Left renal pelvis (tissue), 4 donors: Measurements from ENCODE around the gene SERGEF. TPM values are rescaled to one million over a fixed set of nuclear protein-coding genes. Genes with fewer than 3 reads are reported as not detected.

Source experiments
- DNase-seq, 4 donors: peaks; one replicate each; pipeline ENCODE4 v3.0.0-alpha.2; 2013; ENCODE audit warnings: low read depth in 4 of 4, low spot score in 3 of 4
- polyA plus RNA-seq, 4 donors: library from polyadenylated mRNA; unstranded; fragments of 120-200 nt; gene quantifications; one replicate each; pipeline ENCODE4 v1.2.1, GENCODE V29; 2013; ENCODE audit not compliant: insufficient read length in 4 of 4

Gene SERGEF
- polyA plus RNA-seq: 10 to 100 TPM; 11.0 to 20.1 (median 18.7) TPM

DNA sequence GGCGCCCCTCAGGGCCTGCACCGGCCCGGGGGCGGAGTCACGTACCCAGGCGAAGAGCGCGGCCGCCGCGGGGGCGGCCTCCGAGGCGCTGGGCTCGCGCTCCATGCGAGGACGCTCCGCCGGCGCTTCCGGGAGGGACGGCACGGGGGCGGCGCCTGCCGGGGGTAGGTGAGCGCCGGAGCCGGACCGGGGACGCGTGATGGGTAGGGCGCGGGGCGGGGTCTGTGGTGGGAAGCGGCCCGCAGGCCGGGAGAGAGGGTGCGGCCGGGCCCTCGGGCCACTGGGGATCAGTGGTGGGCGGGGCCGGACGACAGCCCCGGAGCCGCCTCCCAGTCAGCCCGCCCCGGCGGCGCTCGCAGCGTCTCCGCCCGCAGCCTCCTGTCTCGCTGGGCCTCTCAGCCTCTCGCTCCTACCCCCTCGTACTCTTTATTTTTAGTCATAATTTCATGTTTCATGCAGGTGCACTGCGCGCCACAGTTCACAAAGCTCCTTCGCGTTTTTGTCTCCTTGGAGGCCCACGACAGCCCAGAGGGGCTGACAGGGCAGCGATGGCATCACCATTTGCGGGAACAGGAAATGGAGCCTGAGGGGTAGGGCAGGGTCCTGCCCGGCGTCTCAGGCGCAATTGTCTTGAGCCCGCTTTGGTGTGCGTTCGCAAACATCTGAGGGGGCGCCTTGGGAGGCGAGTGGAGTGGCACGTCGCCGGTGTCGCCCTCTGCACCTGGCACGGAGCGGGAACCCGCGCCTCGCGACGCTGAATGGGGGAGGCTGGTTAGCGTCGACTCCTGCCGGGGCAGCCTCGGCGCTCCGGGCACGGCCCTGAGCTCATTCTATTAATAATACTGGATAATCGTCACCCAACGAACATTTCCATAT lies at the start of gene SERGEF:
SERGEF (minus strand) TSS at position 142 of the 876 bp plus-strand sequence; CDS start at position 105, 37 bp downstream.
- DNase-seq: peak; percentile 35 to 69 (median 63)

DNA sequence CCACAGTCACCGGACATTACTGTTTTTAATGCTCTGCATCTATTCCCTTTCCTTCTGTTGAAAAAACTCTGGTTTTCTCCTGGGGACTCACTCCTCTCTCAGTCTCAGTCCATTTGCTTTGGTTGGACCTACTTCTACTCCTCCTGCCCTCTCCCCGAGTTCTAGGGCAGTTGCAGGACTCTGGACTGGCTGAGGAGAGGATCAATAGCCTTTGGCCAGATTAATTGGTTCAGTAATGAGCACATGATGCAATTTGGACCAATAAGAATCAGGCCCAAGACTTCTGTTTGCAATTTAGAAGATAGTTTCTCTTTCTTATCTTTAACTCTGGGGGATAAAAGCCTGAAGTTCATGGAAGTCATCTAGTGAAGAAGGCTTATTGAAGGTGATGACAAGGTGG lies 48.5 kb upstream of the SERGEF start:
- DNase-seq: no peak

DNA sequence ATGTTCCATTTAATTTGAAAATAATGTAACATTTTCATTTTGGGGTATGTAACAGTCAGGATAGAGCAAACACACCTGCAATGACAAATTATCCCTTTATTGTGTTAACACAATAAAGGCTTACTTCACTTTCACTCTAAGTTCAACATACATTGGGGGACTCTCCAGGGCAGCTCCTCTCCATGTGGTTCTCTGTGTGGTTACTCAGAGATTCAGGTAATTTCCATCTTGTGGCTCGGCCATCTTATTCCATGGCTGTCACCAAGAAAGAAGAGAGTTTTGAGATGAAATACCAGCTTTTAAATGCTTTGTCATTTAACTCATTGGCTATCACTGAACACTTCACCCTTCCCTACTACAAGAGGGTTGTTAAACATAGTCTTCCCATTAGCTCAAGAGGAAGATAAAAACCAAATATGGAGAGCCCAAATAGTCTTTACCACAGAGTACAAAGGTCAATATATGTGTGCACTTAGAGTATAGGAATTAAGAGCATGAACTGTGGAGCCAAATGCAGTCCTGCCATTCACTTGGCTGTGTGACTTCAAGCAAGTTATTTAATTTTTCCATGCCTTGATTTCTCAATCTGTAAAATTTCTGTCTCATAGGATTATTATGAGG lies 43.8 kb upstream of the SERGEF start:
- DNase-seq: no peak

DNA sequence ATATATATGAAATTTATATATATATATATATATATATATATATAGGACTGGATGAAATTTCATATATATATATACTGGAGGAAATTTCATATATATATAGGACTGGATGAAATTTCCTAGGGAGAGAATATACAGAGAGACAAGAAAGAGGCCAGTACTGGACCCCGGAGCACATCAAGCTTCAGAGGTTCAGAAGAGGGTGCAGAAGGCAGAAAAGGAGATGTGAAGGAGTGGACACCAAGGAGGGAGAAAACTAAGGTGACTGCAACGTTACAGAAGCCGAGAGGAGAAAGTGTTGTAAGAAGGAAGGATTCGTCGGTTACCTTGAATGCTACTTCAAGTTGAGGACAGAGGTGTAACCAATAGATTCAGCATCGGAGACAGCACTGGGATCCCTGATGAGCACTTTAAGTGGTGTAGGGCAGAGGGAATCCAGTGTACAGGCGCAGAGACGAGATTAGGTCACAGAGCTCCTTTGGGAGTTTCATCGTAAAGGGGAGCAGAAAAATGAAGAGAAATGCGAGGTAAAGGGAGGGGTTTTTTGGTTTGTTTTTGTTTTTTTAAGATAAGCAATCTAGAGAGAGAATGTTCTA lies 41.8 kb upstream of the SERGEF start:
- no peak for DNase-seq

DNA sequence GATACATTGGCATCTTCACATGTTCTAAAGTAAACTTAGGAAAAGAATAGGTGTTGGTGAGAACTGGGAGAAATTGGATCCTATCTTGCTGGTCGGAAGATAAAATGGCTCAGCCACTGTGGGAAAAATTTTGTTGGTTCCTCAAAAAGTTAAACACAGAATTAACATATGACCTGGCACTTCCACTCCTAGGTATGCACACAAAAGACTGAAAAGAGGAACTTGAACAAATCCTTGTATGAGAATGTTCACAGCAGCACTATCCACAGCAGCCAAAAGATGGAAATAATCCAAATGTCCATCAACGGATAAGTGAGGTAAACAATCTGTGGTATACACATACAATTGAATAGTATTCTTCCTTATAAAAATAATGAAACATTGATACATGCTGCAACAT lies 38.0 kb upstream of the SERGEF start:
- no peak for DNase-seq

DNA sequence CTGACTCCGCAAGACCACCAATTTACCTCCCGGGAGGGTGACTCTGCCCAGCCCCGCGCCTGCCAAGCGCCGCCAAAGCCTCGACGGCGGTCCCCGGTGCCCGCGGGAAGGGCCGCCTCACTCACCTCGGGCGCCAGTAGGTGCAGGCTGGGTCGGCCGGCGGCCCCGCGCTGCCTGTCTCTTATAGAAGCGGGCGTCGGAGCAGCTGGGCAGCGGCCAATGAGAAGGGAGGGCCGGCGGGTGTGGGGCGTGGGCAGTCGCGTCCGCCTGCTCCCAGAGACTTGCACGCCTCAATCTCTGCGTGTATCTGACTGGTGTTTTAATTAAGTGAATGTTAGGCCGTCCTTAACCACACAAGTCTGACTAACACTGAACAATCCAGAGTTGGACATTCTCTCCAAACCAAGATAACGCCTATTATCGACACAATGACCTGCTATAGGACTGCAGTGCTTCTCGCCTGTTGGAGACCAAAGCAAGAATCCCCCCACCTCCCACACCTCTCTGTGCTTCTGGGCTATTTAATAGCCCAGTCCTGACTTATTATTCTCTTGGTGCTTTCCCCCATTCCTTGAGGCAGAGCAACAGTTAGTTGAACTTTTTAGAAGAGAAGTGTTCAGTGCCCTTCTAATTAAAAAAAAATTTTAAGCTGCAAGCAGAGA lies 33.4 kb upstream of the SERGEF start, which contains the start of gene TPH1:
TPH1 (minus strand) TSS at position 154 of the 662 bp plus-strand sequence. CDS start 5,507 bp downstream, outside the sequence.
- DNase-seq: no peak

DNA sequence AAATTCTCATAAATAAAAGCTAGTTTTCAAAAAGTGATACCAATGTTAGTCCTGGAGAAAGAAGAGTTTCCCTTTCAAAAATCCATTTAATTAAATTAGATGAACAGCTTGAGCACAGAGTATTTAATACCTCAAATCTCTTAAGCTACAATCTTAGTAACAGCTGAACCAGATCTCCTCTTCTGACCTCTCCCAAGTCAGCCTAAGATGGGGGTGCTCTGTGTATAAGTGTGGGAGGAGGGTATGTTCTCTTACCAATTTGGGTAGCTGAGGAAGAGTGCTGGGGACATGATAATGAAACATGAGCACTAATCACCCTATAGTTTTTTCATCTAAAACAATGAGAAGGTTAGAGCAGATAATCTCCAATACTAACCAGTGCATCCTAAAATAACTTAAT lies 23.6 kb upstream of the SERGEF start:
- DNase-seq: no peak

DNA sequence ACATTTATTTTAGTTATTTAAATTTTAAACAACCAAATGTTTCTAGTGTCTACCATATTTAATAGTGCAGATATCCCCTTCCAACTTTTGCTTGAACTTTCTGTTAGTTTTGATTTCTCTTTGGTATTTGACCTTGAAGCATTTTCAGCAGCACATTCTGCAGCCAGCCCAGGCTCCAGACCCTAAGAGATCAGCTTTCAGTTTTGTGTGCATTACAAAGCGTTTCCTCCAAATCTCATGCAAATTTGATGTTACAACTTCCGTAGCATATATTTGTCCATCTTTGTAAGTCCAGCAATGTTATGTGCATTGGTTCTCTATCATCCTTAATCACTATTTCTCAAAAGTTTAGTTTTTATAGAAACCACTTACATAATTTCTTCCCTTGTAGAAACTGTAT lies 14.6 kb upstream of the SERGEF start:
- DNase-seq: no peak

DNA sequence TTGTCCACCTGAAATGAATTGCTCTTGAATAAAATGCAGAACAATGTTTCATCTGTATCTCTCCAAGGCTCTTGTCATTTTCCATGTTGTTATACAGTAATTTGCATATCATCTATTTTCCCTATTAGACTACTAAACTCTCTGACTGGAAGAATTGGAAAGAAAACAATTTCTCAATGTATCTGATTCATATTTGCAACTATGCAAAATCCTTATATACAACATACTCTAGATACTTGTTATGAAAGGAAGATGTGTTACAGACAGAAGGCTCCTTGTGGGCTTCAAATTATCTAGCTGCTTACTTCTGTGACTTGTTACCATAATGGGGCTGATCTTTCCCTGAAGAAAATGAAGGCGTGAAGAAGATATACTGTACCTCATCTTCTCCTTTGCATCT lies 9.6 kb upstream of the SERGEF start:
- DNase-seq: no peak

DNA sequence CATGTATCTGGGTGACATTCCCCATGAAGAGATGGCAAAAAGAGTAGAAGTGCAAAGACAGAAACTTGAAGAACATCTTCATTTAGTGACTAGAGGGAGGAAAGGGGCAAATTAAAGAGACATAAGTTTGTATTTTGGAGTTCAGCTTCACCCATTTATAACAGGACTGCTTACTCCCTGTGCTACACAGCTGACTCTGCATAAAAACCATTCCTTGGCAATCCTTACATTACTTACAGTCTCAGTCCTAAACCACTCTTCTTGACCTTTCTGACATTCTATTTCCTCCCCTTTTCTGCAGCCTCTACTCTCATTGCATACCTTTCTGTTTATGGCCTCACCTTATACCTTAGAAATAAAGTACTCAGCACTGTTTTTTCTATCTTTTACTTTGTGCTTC lies 6.8 kb upstream of the SERGEF start:
- DNase-seq: no peak

DNA sequence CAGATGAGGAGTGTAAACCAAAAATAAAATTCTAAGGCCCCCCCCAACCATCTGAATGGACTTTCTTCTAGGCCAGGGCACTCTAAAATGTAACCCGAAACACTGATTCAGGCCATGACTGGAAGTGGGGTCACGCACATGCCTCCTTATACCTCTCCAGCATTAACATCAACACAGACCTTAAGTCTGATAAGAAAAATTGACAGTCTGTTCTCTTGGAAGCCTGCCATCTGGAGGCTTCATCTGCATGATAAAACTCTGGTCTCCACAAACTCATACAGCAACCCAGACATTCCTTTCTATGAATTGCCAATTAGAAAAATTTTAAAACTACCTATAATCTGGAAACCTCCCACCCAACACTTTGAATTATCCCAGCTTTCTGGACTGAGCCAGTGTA lies 3.9 kb upstream of the SERGEF start:
- no peak for DNase-seq

DNA sequence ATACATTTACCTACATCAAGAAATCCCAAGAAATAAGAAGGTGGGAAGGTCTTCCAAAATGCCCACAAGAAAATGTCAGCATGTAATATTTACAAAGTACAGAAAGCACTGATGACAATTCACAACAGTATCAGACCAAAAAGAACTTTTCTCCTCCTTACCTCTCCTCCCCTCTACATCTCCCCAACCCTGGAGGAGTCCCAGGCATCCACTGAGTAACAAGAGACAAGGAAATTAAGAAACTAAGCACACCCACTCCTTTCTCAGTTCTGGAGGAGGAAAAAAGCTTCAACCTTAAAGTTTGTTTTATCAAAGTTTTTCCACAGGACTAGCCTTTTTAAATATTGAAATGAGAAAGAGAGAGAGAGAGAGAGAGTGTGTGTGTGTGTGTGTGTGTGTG lies 2.0 kb upstream of the SERGEF start:
- no peak for DNase-seq

DNA sequence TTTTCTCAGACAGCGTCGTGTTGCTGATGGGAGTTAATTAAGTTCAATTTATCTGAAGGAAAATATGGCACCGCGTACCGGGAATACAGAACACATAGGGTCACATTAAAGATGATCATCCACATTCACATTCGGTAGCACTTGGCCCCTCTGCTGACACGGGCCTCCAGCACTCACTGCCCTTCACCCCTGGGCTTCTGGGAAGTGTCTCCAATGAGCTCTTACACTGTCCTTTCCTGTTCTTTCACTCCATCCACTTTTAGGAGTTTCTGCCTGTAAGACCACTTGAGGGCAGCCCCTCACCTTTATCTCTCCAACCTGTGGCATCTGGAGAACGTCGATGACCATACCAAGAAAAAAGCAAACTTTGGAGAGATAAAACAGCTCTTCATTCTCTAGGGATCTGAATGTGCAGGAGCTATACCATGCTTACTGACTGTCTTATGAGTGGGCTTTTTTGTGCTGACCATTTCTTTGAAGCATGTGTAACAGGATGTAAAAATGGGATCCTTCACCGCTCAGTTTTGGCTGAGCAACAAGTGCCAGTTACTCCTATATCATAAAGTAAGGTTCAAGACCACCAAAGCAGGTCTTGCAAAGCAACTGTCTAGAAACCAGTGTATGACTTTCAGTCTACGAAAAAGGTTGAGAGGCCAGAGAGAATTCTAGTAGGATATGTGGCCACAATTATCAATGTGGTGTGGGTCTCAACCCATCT lies 1.1 kb upstream of the SERGEF start:
- DNase-seq: no peak

DNA sequence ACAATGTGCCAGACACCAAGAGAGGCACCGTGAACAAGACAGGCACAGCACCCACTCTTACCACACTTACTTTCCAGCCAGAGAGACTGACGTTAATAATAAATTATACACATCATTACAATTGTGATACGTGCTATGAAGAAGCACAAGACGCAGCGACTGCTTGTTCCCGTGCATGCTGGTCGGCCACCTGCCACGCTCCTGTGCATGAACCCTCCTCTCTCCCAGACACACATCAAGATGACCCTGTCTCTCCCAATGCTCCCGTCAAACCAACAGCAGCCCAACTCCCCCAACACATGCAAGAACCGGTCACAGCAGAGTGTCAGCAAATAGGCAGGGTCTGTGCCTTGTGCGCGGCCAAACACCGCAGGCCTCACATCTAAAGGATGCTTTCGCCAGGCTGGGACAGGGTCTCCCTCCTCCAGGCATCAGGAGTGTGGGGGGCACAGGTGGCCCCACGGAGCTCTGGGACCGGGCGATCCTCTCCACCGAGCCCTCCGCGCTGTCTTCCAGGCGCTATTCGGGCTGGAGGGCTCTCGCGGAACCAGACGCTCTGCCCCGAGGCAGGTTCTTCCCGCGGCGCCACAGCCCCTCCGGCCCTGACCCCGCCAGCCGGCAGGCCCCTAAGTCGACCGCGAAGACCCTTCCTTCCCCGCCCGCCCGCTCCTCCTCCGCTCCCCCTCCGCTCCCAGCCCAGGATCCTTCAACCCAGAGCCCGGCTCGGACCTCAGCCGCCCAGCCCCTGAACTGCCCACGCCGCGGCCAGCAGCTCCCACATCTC lies 533 bp downstream of the SERGEF start:
- DNase-seq: peak in 1 of 4 donors; percentile 7

DNA sequence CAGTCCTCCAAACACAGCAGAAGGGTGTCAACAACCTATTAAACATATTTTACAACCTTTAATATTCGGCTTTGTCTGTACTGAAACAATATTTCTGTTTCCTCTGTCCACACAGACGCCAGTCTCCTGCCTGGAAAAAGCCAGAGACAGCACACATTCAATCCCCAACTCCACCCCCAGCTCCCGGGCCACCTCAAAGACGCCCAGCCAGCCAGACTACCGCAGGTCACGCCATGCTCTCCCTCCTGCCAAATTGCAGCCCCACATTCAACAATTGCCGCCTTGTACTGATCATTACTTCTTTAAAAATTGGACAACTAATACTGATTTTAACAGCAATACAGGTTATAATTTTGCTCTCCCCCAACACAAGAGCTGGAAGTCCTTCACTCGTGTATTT lies 1.2 kb downstream of the SERGEF start:
- no peak for DNase-seq

DNA sequence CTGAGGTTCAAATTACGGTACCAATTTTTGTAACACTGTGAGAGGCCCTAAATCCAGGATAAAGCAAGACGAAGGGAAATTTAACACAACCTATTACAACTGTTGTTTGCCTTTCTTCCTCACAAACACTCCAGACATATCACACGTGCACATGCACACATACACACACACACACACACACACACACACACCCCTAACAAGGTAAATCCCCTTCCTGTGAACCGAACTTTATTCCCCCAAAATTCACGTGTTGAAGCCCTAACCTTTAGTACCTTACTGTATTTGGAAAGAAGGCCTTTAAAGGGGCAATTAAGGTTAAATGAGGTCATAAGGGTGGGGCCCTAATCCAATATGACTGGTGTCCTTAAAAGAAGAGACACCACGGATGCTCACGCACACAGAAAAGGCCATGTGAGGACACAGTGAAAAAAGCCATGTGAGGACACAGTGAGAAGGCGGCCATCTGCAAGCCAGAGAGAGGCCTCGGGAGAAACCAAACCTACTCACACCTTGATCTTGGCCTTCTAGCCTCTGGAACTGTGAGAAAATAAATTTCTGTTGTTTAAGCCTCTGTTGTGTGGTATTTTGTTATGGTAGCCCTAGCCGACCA lies 1.8 kb downstream of the SERGEF start:
- DNase-seq: no peak

DNA sequence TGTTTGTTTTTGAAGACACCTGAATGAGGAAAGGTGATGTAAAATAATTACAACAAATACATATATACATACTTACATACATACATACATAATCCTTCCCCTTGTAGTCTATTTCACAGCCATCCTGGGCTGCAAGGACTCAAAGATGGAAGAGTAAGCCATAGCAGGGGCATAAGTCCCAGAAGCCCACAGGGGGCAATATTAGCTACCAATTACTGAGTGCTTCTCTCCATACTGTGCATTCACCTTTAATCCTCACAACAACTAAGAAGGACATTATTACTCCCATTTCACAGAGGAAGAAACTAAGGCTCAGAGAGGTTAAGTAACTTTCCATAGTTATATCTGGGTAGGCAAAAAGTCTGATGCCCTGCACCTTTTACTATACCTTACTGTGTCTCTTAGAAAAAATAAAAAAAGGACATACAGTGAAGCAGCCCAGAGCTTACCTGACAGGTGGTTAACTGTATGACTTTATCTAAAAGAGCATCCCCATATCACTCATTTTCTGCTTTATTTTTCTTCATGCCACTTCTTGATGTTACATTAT lies 2.7 kb downstream of the SERGEF start:
- no peak for DNase-seq

DNA sequence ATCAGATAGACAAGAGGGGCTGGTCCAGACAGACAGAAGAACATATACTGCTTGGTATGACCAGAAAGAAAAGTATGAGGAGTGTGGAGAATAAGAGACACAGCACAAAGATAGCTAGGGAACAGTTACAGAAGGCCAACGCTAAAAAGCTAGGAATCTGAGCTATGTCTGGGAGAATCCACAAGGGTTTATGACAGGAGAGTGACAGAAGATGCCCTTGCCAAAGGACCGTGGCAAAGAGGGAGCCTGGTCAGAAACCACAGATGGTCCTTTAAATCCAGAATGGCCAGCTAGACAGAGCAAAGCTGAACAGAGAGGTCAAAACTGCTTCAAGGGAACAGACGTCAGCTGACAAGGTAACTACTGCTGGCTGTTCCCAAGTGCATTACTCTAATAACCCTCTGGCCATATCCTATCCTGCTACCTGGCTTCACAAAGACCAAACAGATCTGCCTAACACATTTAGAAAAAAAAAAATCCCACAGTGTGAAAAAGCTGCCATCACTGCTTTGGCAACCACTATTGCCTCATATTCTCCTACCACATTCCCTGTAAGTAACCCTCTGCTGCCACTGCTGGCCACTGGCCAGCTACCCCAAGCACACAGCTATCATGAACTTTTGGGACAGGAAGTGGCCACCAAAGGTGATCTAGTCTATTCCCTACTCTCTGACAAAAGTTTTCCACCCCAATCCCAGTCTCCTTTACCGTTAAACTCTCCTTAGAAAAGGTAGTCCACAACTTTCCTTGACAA lies 7.3 kb downstream of the SERGEF start:
- DNase-seq: no peak
